K562 (cell line): ENCODE measurements around the gene MED13L. TPM values are rescaled to one million over a fixed set of nuclear protein-coding genes. Genes with fewer than 3 reads are reported as not detected.

Experiments
- ATAC-seq: fragments of 200-7000 bp; cut with Tn5 transposase; 3 replicates; pipeline ENCODE4 v1.9.1; 2020; ENCODE audit warnings: moderate library complexity
- BruUV-seq: library from RNA; stranded (reverse); fragments of 400-500 nt; replicated peaks from 2 replicates; lab custom pipeline; 2021; lab: Mats Ljungman, UMichigan
- CTCF ChIA-PET: fragments of 300-600 bp; formaldehyde crosslinking; extraction: SDS; loops from one replicate; lab custom pipeline; 2021; ENCODE audit warnings: low intra/inter-chr PET ratio; lab: Yijun Ruan, JAX
- POLR2A ChIA-PET: fragments of 300-600, 350-650 bp; sonication (Branson Sonifier 250); formaldehyde crosslinking; extraction: SDS; loops from one replicate; lab custom pipeline; 2021; ENCODE audit warnings: antibody characterized with exemption, inconsistent platforms; lab: Yijun Ruan, JAX
- DNase-seq, 4 experiments: peaks; one replicate each; pipeline versions ENCODE4 v3.0.0 to v3.0.0-alpha.2; 2011 to 2018; ENCODE audit warnings: low spot score in 3 of 4, mixed read lengths in 3 of 4; ENCODE audit errors: extremely low read depth in 1 of 4
- FAIRE-seq: peaks from 2 replicates; lab custom pipeline; 2011; peaks lifted over from hg19 to GRCh38; lab: Jason Lieb, UNC
- H2AFZ ChIP-seq: 2 replicates; pipeline ENCODE4 v1.6.0; 2011; ENCODE audit warnings: low read depth, low read length, control low read depth, inconsistent platforms
- H3K27ac ChIP-seq: fragments of 200-600 bp; 3 replicates; pipeline ENCODE4 v1.8.0; 2011; ENCODE audit warnings: low read depth, mild to moderate bottlenecking, control low read depth, inconsistent platforms, low read length, moderate library complexity, mixed read lengths; ENCODE audit errors: extremely low read depth
- H3K27me3 ChIP-seq, 2 experiments: fragments of 300-600 bp in 1 of 2; 2 replicates in 1 of 2; 3 replicates in 1 of 2; pipeline versions ENCODE4 v1.6.0 to v1.8.0; 2011; ENCODE audit warnings: inconsistent platforms in 2 of 2, low read length in 2 of 2, mild to moderate bottlenecking in 1 of 2, mixed read lengths in 1 of 2, moderate library complexity in 1 of 2; ENCODE audit not compliant: control insufficient read depth in 2 of 2, insufficient read depth in 2 of 2
- H3K36me3 ChIP-seq: fragments of 300-600 bp; 3 replicates; pipeline ENCODE4 v1.8.0; 2011; ENCODE audit warnings: mild to moderate bottlenecking, low read length, inconsistent platforms; ENCODE audit not compliant: control insufficient read depth, insufficient read depth
- H3K4me1 ChIP-seq, 2 experiments: fragments of 200-600 bp in 1 of 2; replicated peaks in 1 of 2; 2 replicates in 1 of 2; 3 replicates in 1 of 2; pipeline versions ENCODE4 v1.5.1 to v1.8.0; 2011; ENCODE audit warnings: inconsistent platforms in 2 of 2, low read length in 2 of 2, mild to moderate bottlenecking in 1 of 2, mixed read lengths in 1 of 2, moderate library complexity in 1 of 2; ENCODE audit not compliant: control insufficient read depth in 2 of 2, insufficient read depth in 2 of 2
- H3K4me2 ChIP-seq: 2 replicates; pipeline ENCODE4 v1.6.1; 2011; ENCODE audit warnings: low read length, control low read depth, inconsistent platforms, mixed read lengths; ENCODE audit not compliant: insufficient read depth
- H3K4me3 ChIP-seq: fragments of 200-600 bp; sonication (generic), shearing (Covaris generic); 2 replicates; pipeline ENCODE4 v1.5.1; 2016; ENCODE audit warnings: control low read depth, inconsistent platforms
- H3K79me2 ChIP-seq: fragments of 200-600 bp; 3 replicates; pipeline ENCODE4 v1.8.0; 2011; ENCODE audit warnings: low read length, inconsistent platforms; ENCODE audit not compliant: control insufficient read depth, insufficient read depth
- H3K9ac ChIP-seq, 2 experiments: 2 replicates each; pipeline versions ENCODE4 v1.6.0 to v1.6.1; 2011; ENCODE audit warnings: low read depth in 2 of 2, low read length in 2 of 2, control low read depth in 1 of 2, inconsistent platforms in 1 of 2, mild to moderate bottlenecking in 1 of 2, mixed read lengths in 1 of 2; ENCODE audit not compliant: insufficient read depth in 1 of 2
- H3K9me1 ChIP-seq: one replicate; pipeline ENCODE4 v1.6.0; 2011; ENCODE audit warnings: inconsistent platforms, mild to moderate bottlenecking, low read length, moderate library complexity; ENCODE audit not compliant: control insufficient read depth, insufficient read depth
- H3K9me3 ChIP-seq: replicated peaks from 2 replicates; pipeline ENCODE4 v1.5.1; 2011; ENCODE audit warnings: low read depth, low read length, inconsistent platforms; ENCODE audit not compliant: control insufficient read depth, insufficient read depth
- H4K20me1 ChIP-seq: replicated peaks from 2 replicates; pipeline ENCODE4 v1.6.1; 2011; ENCODE audit warnings: low read length, inconsistent platforms, mixed read lengths; ENCODE audit not compliant: control insufficient read depth, insufficient read depth
- C11orf30 ChIP-seq: fragments of 450-650 bp; IDR thresholded peaks from 2 replicates; pipeline ENCODE4 v1.6.1; 2016; ENCODE audit warnings: low read depth, mild to moderate bottlenecking
- ELF1 ChIP-seq: fragments of 200-800 bp; sonication (Bioruptor generic); IDR thresholded peaks from 2 replicates; pipeline ENCODE4 v1.6.1; 2016; ENCODE audit warnings: missing genetic modification characterization, missing compliant biosample characterization
- HNRNPUL1 ChIP-seq: fragments of 200-400 bp; formaldehyde crosslinking; IDR thresholded peaks from 2 replicates; pipeline ENCODE4 v1.6.1; 2017; ENCODE audit warnings: low read length
- MAFF ChIP-seq: IDR thresholded peaks from 2 replicates; pipeline ENCODE4 v1.6.1; 2012; ENCODE audit warnings: low read length, improper control_type of control experiment
- MAFG ChIP-seq: fragments of 450-650 bp; conservative IDR thresholded peaks from 2 replicates; pipeline ENCODE4 v1.6.1; 2016; ENCODE audit warnings: missing genetic modification characterization, missing compliant biosample characterization
- MAFK ChIP-seq: IDR thresholded peaks from 2 replicates; pipeline ENCODE4 v1.6.1; 2011; ENCODE audit warnings: low read length, improper control_type of control experiment
- MYC ChIP-seq, 2 experiments: fragments of 250-450 bp in 1 of 2; sonication (Bioruptor Pico) in 1 of 2; IDR thresholded peaks; 2 replicates each; pipeline versions ENCODE4 v1.5.1 to v1.6.1; 2012 to 2021; ENCODE audit warnings: low read depth in 2 of 2, borderline replicate concordance in 1 of 2, improper control_type of control experiment in 1 of 2, low read length in 1 of 2, mild to moderate bottlenecking in 1 of 2, moderate library complexity in 1 of 2
- RBM25 ChIP-seq: fragments of 200-400 bp; formaldehyde crosslinking; IDR thresholded peaks from 2 replicates; pipeline ENCODE4 v1.6.1; 2018; ENCODE audit warnings: low read length, low read depth, moderate library complexity; ENCODE audit not compliant: severe bottlenecking
- SAFB2 ChIP-seq: fragments of 200-400 bp; formaldehyde crosslinking; IDR thresholded peaks from 2 replicates; pipeline ENCODE4 v1.6.1; 2018; ENCODE audit warnings: borderline replicate concordance, low read length, low read depth, moderate library complexity; ENCODE audit not compliant: severe bottlenecking
- SMAD4 ChIP-seq: fragments of 250-450 bp; sonication (Bioruptor Pico); conservative IDR thresholded peaks from 2 replicates; pipeline ENCODE4 v1.8.0; 2021; ENCODE audit warnings: inconsistent platforms, mild to moderate bottlenecking, moderate library complexity
- ZBTB8A ChIP-seq: fragments of 450-650 bp; IDR thresholded peaks from 2 replicates; pipeline ENCODE4 v1.6.1; 2018; ENCODE audit warnings: mild to moderate bottlenecking, moderate library complexity; ENCODE audit not compliant: partially characterized antibody
- ZNF146 ChIP-seq: IDR thresholded peaks from one replicate; pipeline ENCODE4 v1.6.1; 2018; ENCODE audit warnings: missing compliant biosample characterization; ENCODE audit not compliant: unreplicated experiment
- ZNF316 ChIP-seq: fragments of 450-650 bp; IDR thresholded peaks from 2 replicates; pipeline ENCODE4 v1.6.1; 2016
- ZNF830 ChIP-seq: fragments of 250-450 bp; sonication (Bioruptor Pico); IDR thresholded peaks from 2 replicates; pipeline ENCODE4 v1.5.0; 2021; ENCODE audit warnings: mild to moderate bottlenecking
- in situ Hi-C: fragments of 300-500 bp; cut with MboI; formaldehyde crosslinking; loops from 4 replicates; pipeline ENCODE4 v1.15.0; 2018; ENCODE audit warnings: inconsistent platforms, mixed read lengths
- intact Hi-C: fragments of 100-400 bp; cut with micrococcal nuclease; formaldehyde crosslinking; loops from 2 replicates; pipeline ENCODE4 v1.14.2; 2022
- polyA plus RNA-seq, 8 experiments: library from polyadenylated mRNA; depleted of rRNA in 4 of 8; stranded (reverse) in 5 of 8; unstranded in 3 of 8; fragments of >200 nt; fragmentation: Nextera tagmentation in 2 of 8; fragmentation: Illumina TruSeq in 1 of 8; extraction: Ambion mirVana in 2 of 8; extraction: Trizol in 1 of 8; gene quantifications; 2 replicates each; pipeline versions ENCODE4 v1.2.1 to v1.2.3, GENCODE V29; 2011 to 2014; ENCODE audit warnings: inconsistent platforms in 1 of 8, missing spikeins in 1 of 8
- total RNA-seq, 7 experiments: library from RNA; depleted of rRNA in 6 of 7; stranded (reverse); fragments of >200 nt in 6 of 7; fragmentation: Illumina TruSeq in 2 of 7; extraction: Trizol in 2 of 7; gene quantifications; 2 replicates each; pipeline versions ENCODE4 v1.2.1 to v1.2.3, GENCODE V29; 2011 to 2021; ENCODE audit warnings: low replicate concordance in 1 of 7
- TF ChIP-seq, protein P1 (sequence below), 3 experiments: fragments of 200-800 bp in 1 of 3; sonication (Bioruptor generic) in 1 of 3; sonication (generic) in 1 of 3; formaldehyde crosslinking in 1 of 3; IDR thresholded peaks; 2 replicates each; pipeline versions ENCODE4 v1.6.1 to v1.8.0; 2016 to 2022; ENCODE audit warnings: mild to moderate bottlenecking in 2 of 3, missing compliant biosample characterization in 2 of 3, missing genetic modification characterization in 2 of 3, missing genetic modification reagents in 1 of 3
- TF ChIP-seq, protein P2 (sequence below): fragments of 250-450 bp; sonication (Bioruptor Pico); IDR thresholded peaks from 2 replicates; pipeline ENCODE4 v1.8.0; 2021; ENCODE audit warnings: borderline replicate concordance, mild to moderate bottlenecking, moderate library complexity; ENCODE audit not compliant: poor library complexity, severe bottlenecking

Gene MED13L
- total and polyA plus RNA-seq, 9 of the 15 experiments (the other 6 are each of a cell fraction or from before 2014, with no cell fraction given), result 13.4 to 90.3 (median 36.9) TPM

DNA sequence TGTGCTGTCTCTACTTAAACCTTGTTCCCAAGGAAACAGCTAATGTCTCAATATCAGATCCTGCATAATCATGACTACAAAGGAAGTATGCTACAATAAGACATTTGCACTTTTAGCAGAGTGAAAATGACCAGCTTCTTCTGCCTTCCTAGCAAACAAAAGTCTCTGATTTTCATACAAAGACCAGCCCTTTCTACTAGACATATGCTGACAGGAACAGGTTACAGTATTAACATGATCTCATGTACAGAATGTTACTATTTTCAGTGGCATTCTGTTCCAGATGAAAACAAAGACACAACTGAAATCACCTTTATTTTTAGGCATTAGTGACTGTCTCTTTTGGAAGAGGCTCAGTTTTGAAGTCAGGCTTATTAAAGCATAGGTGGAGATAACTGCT is 228.6 kb downstream of the MED13L start (continued):
- no peak for TF ChIP-seq SMAD4 (CRISPR knock-in tag)
- TF ChIP-seq RBM25, result no peak
- TF ChIP-seq ZNF830 (CRISPR knock-in tag), result no peak
- TF ChIP-seq HNRNPUL1, result no peak
- TF ChIP-seq ZBTB8A, result no peak
- TF ChIP-seq MYC (IDR thresholded peaks at IDR 0.05; ENCODE audit: low read depth, low read length), result no peak
- TF ChIP-seq MYC (CRISPR knock-in tag; IDR thresholded peaks at IDR 0.05; ENCODE audit: borderline replicate concordance, low read depth), result no peak
- no peak for TF ChIP-seq ELF1 (tag)

DNA sequence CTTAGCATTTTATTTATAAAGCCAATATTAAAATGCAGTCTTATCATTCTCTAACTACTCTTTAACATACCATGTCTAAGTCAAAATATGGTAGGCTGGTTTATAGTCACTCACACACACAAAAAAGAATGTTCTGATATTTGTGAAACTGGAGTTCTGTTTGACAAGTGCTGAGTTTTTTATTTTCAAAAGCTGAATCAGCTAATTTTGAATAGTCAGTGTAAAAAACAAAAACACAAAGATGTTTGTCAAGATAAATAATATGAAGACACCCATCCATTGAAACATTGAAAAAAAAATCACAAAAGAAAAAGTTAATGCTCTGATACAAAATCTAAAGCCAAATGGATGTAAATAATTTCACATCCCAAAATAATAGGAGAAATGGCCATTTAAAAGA is 231.5 kb downstream of the MED13L start:
- no peak for ATAC-seq
- Histone ChIP-seq H3K4me1 (no peaks in the 10 kb centered on the region; a peak in 1 of 5 replicates), H3K79me2 (peaks cover 67% of the 10 kb centered on the region), H4K20me1 (no peaks in the 10 kb centered on the region), H3K27ac (no peak overlapping the region), H3K9me1 (no peaks in the 10 kb centered on the region), H3K4me2 (no peak overlapping the region), H3K9me3 (no peaks in the 10 kb centered on the region), H3K27me3 (no peaks in the 10 kb centered on the region), H3K4me3 (no peak overlapping the region), H3K9ac (no peak overlapping the region), H2AFZ (no peak overlapping the region), H3K36me3 (no peaks in the 10 kb centered on the region; the same call in 2 of the 3 replicates)
- peak; percentile 78 for TF ChIP-seq MAFF
- TF ChIP-seq C11orf30, result peak; percentile 87
- TF ChIP-seq ZNF146, result no peak
- TF ChIP-seq, protein P1, sequence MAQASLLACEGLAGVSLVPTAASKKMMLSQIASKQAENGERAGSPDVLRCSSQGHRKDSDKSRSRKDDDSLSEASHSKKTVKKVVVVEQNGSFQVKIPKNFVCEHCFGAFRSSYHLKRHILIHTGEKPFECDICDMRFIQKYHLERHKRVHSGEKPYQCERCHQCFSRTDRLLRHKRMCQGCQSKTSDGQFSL (CRISPR knock-in tag; IDR thresholded peaks at IDR 0.05), result no peak
- TF ChIP-seq, protein P1 (tag; IDR thresholded peaks at IDR 0.05), result no peak
- TF ChIP-seq ZNF316, result peak; percentile 94
- TF ChIP-seq MAFG (tag), result peak; percentile 83
- TF ChIP-seq SAFB2, result no peak
- TF ChIP-seq, protein P2, sequence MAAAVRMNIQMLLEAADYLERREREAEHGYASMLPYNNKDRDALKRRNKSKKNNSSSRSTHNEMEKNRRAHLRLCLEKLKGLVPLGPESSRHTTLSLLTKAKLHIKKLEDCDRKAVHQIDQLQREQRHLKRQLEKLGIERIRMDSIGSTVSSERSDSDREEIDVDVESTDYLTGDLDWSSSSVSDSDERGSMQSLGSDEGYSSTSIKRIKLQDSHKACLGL (CRISPR knock-in tag), result no peak
- TF ChIP-seq MAFK, result peak; percentile 71; the same call in 1 of the 2 replicates
- in situ Hi-C loops, result no loop called here
- POLR2A ChIA-PET, result no interaction called here
- intact Hi-C loops, result no loop called here
- CTCF ChIA-PET, result no interaction called here
- DNase-seq, result no peak
- no peak for FAIRE-seq
- no TSS peak for BruUV-seq
